NCI-H69 (cell line): ENCODE data around the gene GRM4.

Experiments used
- DNase-seq: peaks from one replicate; lab custom pipeline; 2025; lab: John Stamatoyannopoulos, UW

GRM4 gene

DNA sequence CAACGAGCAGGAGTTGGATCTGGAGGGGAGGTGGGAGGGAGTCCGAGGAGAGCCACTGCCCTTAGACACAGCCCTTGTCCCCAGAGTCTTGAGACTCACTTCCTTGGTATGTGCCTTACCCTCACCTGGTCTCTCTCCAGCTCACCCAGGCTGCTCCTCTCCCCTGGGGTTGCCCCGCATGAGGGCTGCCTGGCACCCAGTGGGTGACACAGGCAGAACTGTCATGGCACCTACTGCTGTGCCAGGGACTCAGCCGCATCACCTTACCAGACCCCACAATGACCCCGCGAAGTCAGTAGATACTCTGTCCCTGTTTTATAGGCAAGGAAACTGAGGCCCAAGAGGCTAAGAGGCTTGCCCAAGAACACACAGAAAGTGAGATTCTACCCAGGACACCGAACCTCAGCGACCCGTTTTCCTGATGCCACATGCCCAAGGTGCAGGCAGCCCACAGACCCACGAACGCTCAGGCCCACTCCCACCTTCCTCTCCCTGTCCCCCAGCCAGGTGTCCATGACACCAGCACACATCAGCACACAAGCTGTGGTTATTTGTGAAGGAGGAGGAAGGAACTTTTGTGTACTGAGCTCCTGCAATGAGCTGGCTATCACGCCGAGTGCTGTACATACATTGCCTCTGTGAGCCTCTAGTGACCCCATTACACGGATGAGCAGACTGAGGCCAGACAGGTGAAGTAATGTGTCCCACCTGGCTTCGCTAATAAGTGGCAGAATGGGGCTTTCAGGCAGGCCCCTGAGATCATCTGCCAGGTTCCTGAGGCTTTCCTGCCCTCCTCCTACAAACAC lies 168.1 kb downstream of the GRM4 start:
- peak; percentile 65 for DNase-seq

DNA sequence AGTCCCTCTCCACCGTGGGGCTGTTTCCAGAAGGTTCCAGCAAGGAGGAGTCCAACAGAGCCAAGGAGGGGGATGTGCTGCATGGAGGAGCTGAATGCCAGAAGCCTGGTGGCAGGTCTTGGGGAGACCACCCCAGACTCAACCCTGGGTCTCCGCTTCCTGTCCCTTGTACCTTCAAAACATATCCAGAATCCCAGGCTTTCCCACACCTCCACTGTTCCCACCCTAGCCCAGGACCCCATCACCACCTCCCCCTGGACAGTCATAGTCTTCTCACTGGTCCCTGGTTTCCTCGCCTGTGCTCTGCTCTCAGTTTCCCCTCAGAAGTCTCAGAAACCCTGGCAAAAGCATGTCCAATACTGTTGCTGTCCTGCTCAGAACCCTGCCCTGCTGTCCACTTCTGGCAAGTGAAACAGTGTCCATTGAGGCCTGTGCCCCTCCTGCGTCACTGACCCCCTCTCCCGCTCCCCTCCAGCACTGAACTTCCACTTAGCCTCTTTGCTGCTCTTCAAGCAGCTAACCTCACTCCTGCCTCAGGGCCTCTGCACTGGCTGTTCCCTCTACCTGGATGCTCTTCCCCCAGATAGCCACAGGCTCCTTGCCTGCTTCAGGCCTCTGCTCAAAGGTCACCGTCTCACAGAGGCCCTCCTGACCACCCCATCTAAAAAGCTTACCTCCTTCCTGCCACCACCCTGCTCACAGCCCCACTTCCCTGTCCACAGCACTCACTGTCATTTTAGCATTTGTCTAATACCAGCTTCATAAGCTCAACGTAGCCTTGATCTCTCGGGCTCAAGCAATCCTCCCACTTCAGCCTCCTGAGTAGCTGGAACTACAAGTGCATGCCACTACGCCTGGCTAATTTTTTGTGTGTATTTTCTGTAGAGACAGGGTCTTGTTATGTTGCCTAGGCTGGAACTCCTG lies 169.2 kb downstream of the GRM4 start:
- DNase-seq: no peak

- DNase-seq: peak; percentile 89
These were observed 170.0 kb downstream of the GRM4 start for GRCh38 chr6:33975661-33976436.

DNA sequence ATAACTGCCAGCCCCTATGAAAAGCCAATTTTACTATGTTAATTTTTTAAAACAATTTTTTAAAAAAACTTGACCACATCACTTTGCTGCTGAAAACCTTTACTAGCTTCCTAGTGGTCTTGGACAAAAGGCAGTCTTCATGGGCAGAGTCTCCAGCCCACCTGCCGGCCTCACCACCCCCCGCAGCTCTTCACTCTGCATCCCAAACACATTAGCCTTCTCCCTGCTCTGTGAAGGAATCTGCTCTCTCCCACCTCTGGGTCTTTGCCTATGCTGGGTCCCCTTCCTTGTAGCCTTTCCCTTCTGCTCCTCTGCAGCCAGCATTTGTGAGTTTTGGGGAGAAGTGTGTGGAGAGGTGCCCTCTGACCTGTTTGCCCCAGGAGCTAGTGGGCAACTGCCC lies 171.4 kb downstream of the GRM4 start:
- DNase-seq: peak; percentile 39

DNA sequence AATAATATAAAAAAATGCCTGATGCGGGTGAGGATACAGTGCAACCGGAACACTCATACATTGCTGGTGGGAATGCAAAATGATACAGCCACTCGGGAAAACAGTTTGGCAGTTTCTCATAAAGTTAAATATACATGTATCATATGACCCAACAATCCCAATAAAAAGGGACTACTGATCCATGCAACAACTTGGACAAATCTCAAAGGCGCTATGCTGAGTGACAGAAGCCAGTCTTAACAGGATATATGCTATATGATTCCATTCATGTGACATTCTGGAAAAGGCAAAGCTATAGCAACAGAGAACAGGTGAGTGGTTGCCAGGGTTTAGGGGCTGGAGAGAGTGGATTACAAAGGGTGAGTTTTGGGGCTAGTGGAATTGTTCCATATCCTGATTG lies 171.9 kb downstream of the GRM4 start:
- DNase-seq: peak; percentile 65

GRCh38 chr6:33971580-33971979 lies 174.3 kb downstream of the GRM4 start:
- no peak for DNase-seq
